Measurements from ENCODE around the gene CDR2L. TPM values are rescaled to one million over a fixed set of nuclear protein-coding genes. Genes with fewer than 3 reads are reported as not detected.

CDR2L gene
- total and polyA plus RNA-seq, 4 donors: 0.70 to 1.5 (median 0.94) TPM

GRCh38 chr17:74971069-74971841 is 16.2 kb upstream of the CDR2L start:
- Histone ChIP-seq H3K36me3 (ENCODE audit: control insufficient read depth in 4 of 4, insufficient read depth in 3 of 4, low read depth in 1 of 4, low read length in 3 of 4) (no peaks in the 10 kb centered on the region), H3K9me3 (ENCODE audit: control insufficient read depth in 4 of 4, low read length in 3 of 4) (no peaks in the 10 kb centered on the region), H3K4me3 (ENCODE audit: low read depth in 1 of 3, low read length in 3 of 3) (peak overlapping the region in 1 of 3 donors; percentile 65), H3K9ac (ENCODE audit: low read depth in 1 of 2, low read length in 2 of 2) (peak overlapping the region in 1 of 2 donors; percentile 71), H3K4me1 (ENCODE audit: control insufficient read depth in 4 of 4, insufficient read depth in 4 of 4, low read length in 3 of 4) (peaks cover 4 to 12% (median 5%) of the 10 kb centered on the region in 4 donors), H3K27ac (ENCODE audit: low read depth in 1 of 2, low read length in 2 of 2) (no peak overlapping the region), H3K27me3 (ENCODE audit: control insufficient read depth in 4 of 4, insufficient read depth in 4 of 4, low read length in 3 of 4) (peaks cover 0 to 3% (median 0%) of the 10 kb centered on the region in 4 donors)
- DNase-seq (ENCODE audit: low spot score): no peak
- TF ChIP-seq HNF4A (conservative IDR thresholded peaks at IDR 0.05) (no peak), FOXA2 (IDR thresholded peaks at IDR 0.05) (no peak), ATF3 (IDR thresholded peaks at IDR 0.05) (no peak), EGR1 (IDR thresholded peaks at IDR 0.05; ENCODE audit: low read depth in 2 of 2) (no peak), MAX (IDR thresholded peaks at IDR 0.05) (no peak), TAF1 (conservative IDR thresholded peaks at IDR 0.05) (no peak), CTCF (IDR thresholded peaks at IDR 0.05; ENCODE audit: low read depth, low read length, missing input control) (no peak), GABPA (IDR thresholded peaks at IDR 0.05 in 1 of 2, conservative IDR thresholded peaks at IDR 0.05 in 1 of 2) (no peak)
- 80% methylated on average over 8 of the region's 8 CpGs for WGBS

GRCh38 chr17:74971842-74972106 is 15.7 kb upstream of the CDR2L start:
- TF ChIP-seq MAX (IDR thresholded peaks at IDR 0.05): no peak
- TF ChIP-seq SP1 (IDR thresholded peaks at IDR 0.05): no peak
- no peak for TF ChIP-seq ATF3 (IDR thresholded peaks at IDR 0.05)
- no peak for TF ChIP-seq EGR1 (IDR thresholded peaks at IDR 0.05; ENCODE audit: low read depth in 2 of 2)
- TF ChIP-seq HNF4G (IDR thresholded peaks at IDR 0.05): no peak
- TF ChIP-seq GABPA (IDR thresholded peaks at IDR 0.05 in 1 of 2, conservative IDR thresholded peaks at IDR 0.05 in 1 of 2): no peak
- no peak for TF ChIP-seq FOXA1 (IDR thresholded peaks at IDR 0.05)
- no peak for TF ChIP-seq RXRA (IDR thresholded peaks at IDR 0.05)
- TF ChIP-seq ZBTB33 (IDR thresholded peaks at IDR 0.05): no peak
- no peak for TF ChIP-seq RAD21 (IDR thresholded peaks at IDR 0.05)
- TF ChIP-seq TAF1 (conservative IDR thresholded peaks at IDR 0.05): no peak
- no peak for TF ChIP-seq REST (IDR thresholded peaks at IDR 0.05)
- no peak for TF ChIP-seq JUND (IDR thresholded peaks at IDR 0.05)
- TF ChIP-seq CTCF (IDR thresholded peaks at IDR 0.05; ENCODE audit: low read depth, low read length, missing input control): no peak
- no peak for TF ChIP-seq NR2F2 (IDR thresholded peaks at IDR 0.05)
- TF ChIP-seq YY1 (IDR thresholded peaks at IDR 0.05): no peak
- no peak for TF ChIP-seq FOXA2 (IDR thresholded peaks at IDR 0.05)
- Histone ChIP-seq H3K36me3 (ENCODE audit: control insufficient read depth in 4 of 4, insufficient read depth in 3 of 4, low read depth in 1 of 4, low read length in 3 of 4) (no peaks in the 10 kb centered on the region), H3K4me3 (ENCODE audit: low read depth in 1 of 3, low read length in 3 of 3) (peak overlapping the region in 1 of 3 donors; percentile 65), H3K9ac (ENCODE audit: low read depth in 1 of 2, low read length in 2 of 2) (peak overlapping the region in 1 of 2 donors; percentile 71), H3K9me3 (ENCODE audit: control insufficient read depth in 4 of 4, low read length in 3 of 4) (no peaks in the 10 kb centered on the region), H3K27me3 (ENCODE audit: control insufficient read depth in 4 of 4, insufficient read depth in 4 of 4, low read length in 3 of 4) (peaks cover 0 to 3% (median 0%) of the 10 kb centered on the region in 4 donors), H3K27ac (ENCODE audit: low read depth in 1 of 2, low read length in 2 of 2) (no peak overlapping the region), H3K4me1 (ENCODE audit: control insufficient read depth in 4 of 4, insufficient read depth in 4 of 4, low read length in 3 of 4) (peaks cover 4 to 12% (median 5%) of the 10 kb centered on the region in 4 donors)
- WGBS: 15% methylated on average over 9 of the region's 9 CpGs
- no peak for DNase-seq (ENCODE audit: low spot score)
